NCI-H345 (cell line): Measurements from ENCODE around the gene UBC.
"Not testable (repeated sequence)": the region's sequence is repeated elsewhere in the genome, so short reads cannot be mapped to it uniquely, and the experiment has no call there.

Experiments
- DNase-seq: peaks from one replicate; lab custom pipeline; 2025; lab: John Stamatoyannopoulos, UW

UBC gene

GRCh38 chr12:124914392-124915238 is at the start of gene UBC:
UBC (minus strand) TSS chr12:124914650; CDS start chr12:124913771, 879 bp downstream.
- no peak for DNase-seq

- no peak for DNase-seq
Measured at GRCh38 chr12:124963211-124963610, 48.8 kb upstream of the UBC start.

- DNase-seq = no peak
Measured at GRCh38 chr12:124961055-124961454, 46.6 kb upstream of the UBC start.

GRCh38 chr12:124956571-124956970 is 42.1 kb upstream of the UBC start:
- DNase-seq = no peak

GRCh38 chr12:124954771-124955170 is 40.3 kb upstream of the UBC start:
- no peak for DNase-seq

- no peak for DNase-seq
Measured at GRCh38 chr12:124953689-124954405, 39.4 kb upstream of the UBC start.

DNA sequence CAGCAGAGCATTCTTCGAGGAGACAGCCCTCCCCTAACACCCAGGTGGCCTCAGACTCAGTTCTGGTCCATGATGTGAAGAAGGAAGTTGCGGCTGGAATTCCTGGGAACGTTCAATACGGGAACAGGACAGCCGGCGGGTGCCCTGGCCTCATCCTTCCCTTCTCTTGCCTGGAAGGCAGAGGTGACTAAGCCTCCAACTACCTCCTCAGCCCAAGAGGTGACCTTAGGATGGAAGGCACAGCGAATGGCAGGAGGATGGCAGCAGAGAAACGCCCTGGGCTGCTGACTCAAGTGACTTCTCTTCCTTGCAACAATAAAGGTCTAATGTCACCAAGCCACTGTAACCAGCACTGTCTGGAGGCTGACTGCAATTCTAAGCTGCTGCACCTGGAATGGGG is 38.4 kb upstream of the UBC start:
- DNase-seq = no peak

DNA sequence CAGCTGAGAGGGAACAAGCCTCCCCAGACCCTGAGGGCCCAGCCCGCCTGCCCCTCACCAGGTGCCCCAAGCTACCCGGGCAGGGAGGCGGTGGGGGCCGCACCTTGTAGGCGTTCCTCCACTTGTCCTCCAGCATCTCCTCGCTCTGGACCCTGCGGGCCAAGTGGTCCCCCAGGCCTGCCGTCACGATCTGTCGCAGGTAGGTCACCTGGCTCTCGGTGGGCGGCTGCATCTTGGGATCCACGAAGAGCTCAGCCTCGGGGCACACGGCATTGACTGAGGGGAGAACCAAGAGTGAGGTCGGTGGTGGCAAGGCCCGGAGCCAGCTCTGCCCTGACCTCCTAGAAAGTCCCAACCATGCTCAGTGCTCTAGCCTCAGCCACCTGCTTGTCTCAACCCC is 37.8 kb upstream of the UBC start:
- DNase-seq = no peak

- no peak for DNase-seq
Measured at GRCh38 chr12:124949779-124950728, 35.6 kb upstream of the UBC start.

GRCh38 chr12:124949066-124949465 is 34.6 kb upstream of the UBC start:
- DNase-seq = no peak

DNA sequence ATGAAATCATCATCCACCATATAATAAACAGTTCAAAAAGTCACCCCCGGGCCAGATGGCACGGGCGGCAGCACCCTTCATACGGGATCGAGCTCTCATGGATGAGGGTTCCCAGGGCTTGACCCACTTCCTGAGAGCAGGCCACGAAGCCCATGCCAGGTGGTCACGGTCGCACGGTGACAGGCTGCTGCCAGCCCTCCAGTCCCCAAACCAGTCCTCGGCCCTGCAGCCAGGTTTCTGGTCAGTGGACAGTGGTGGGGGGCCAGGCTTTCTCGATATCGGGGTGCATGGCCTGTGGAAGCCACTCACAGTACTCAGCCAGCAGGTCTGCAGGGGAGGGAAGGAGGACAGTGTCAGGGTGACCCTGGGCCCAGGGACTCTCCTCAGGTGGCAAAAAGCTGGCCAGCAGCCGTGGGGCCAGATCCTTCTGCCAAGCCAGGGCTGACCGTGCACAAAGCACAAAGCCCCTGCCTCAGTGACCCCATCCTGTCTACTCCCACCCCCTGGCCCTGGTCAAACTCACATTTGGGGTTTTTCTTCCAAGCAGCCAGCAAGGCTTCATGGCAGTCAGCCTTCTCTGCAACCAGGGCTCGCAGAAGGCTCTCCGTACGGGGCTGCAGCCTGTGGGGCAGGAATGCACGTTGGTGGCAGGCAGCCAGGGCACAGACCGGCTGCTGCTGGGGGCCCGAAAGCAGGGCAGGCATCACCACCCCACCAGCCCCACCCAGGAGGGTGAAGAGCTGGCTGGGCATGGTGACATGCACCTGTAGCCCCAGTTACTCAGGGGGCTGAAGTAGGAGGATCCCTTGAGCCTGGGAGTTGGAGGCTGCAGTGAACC is 33.3 kb upstream of the UBC start:
- no peak for DNase-seq

GRCh38 chr12:124947013-124947412 is 32.6 kb upstream of the UBC start:
- no peak for DNase-seq

GRCh38 chr12:124946447-124946793 is 32.0 kb upstream of the UBC start:
- no peak for DNase-seq

GRCh38 chr12:124941170-124941527 is 26.7 kb upstream of the UBC start:
- no peak for DNase-seq

DNA sequence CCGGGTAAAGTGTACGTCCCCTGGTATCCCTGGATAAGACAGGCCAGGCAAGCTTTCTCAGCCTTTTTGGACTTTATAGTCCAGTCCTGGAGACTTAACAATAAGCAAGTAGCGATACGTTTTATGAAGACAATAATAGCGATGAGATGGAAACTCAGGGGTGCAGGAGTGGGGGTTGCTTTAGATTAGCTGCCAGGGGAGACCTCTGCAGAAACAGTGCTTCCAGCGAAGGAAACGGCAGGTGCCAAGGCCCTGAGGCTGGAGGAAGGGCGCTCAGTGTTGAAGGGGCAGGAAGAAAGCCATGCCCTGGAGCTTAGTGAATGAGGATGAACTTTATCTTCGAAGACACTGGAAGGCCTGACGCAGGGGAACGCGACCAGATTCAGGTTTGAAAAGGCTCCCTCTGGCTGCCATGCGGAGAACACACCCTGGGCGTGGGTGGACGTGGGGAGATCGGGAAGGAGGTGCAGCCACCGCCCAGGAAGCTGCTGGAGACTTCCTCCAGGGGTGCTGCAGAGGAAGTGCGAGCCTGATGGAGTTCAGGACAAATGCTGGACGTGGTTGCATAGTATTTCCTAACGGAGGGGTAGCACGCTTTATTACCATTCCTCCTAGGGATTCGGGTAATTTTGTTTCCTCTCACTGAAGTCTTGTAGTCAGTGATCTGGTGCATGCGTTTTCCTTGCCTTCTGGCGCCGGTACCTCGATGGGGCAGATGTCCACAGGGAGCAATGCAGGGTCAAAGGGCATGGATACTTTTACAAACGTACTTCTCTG is 26.1 kb upstream of the UBC start:
- no peak for DNase-seq

DNA sequence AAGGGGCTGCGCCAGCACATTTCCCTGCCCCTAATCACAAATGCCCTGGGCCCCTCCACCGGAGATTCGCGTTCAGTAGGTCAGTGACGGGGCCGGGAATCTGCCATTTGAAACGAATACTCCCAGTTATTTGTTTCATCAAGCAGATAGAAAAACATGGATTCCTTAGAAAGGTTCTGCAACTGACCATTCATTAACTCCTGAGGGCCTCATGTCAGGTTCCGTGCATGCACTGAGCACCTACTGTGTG is 25.6 kb upstream of the UBC start:
- no peak for DNase-seq

GRCh38 chr12:124939421-124940142 is 25.1 kb upstream of the UBC start:
- DNase-seq = no peak

DNA sequence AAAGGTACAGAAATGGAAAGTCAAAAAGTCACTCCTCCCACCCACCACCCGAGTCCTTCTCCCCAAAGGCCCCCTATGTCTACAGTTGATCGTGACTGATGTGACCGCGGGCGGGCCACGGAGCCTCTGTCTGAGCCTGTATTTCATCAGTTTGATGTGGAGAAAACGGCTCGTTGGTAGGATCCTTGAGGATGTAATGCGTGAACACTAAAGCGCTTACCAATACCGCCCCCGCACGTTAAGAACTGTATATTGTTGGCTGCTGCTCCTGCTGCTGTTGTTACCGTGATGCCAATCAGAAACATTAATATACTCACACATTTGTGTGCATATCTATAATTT is 24.6 kb upstream of the UBC start:
- no peak for DNase-seq

GRCh38 chr12:124938587-124938986 is 24.1 kb upstream of the UBC start:
- DNase-seq = no peak

GRCh38 chr12:124938108-124938507 is 23.7 kb upstream of the UBC start:
- no peak for DNase-seq

DNA sequence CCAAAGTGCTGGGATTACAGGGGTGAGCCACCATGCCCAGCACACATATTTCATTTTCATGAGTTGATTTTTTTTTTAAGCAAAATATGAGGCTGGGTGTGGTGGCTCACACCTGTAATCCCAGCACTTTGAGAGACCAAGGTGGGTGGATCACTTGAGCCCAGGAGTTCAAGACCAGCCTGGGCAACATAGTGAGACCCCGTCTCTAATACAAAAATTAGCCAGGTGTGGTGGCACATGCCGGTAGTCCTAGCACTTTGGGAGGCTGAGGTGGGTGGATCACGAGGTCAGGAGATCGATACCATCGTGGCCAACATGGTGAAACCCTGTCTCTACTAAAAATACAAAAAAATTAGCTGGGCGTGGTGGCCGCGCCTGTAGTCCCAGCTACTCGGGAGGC is 17.1 kb upstream of the UBC start:
- DNase-seq = not testable (repeated sequence)
